HG03060 (cell line): Measurements from ENCODE around the gene P2RX1.

Experiments
- ATAC-seq: cut with Tn5 transposase; IDR thresholded peaks from one replicate; pipeline ENCODE4 v1.9.1; 2021; ENCODE audit warnings: low read depth, moderate number of reproducible peaks; ENCODE audit not compliant: unreplicated experiment

Gene P2RX1

DNA sequence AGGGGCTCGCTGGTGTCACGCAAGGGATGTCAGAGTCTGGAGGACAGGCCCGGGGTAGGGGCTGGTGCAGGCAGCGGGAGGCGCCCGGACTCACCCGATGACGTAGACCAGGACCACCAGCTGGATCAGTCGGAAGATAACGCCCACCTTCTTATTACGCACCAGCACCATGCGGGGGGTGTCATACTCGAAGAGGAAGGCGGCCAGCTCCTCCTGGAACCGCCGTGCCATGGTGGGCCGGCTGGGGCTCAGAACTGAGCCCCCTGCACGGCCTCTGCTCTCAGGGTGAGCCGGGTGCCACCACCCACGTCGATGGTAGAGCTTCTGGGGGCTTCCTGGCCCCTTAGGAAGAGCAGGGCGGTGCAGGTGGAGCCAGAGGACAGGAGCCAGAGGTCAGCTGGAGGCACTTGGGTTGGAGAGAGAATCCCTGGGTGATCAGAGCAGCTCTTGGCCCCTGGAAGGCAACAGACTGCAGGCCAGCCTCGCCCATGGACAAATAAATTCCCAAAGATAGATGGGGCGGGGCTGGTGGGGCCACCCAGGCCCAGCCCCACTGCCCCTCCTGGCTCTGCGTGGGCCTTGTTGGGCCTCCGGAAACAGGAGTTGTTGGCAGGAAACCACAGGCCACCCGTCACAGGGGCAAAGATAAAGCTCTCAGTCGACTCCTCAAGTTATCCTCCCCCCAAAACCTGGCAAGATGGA is at the start of gene P2RX1:
Gene P2RX1, minus strand, starts transcription at position 471 of the 702 bp plus-strand sequence. Its CDS starts 240 bp downstream, at position 231.
- no peak for ATAC-seq

DNA sequence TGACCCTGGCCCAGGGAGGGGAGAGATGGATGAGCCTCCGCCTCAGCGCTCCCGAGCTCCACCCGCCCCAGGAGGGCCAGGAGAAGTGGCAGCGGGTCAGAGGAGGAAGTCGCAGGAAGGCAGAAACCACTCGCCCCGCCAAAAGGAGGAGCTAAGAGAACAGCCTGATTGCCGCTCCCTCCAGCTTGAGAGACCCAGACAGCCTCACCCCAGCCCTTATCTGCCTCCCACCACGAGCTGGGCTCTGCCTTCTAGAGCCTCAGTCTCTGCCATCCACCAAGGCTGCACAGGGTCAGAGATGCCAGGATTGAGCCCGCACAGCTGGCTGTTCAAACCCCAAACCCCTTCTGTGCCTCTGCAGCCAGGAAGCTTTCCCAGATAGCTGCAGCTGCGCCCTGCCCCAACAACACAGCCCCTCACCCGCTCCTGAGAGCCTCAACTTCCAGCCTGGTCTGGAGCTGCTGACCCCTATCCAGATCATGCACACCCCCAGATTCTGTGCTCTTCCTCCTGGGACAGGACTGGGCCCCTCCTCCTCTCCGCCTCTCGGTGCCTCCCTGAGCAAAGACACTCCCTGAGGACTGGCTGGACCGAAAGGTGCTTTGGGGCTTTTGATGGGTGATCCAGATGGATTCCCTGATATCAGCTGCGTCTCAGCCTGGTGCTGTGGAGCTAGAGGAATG is 49.0 kb upstream of the P2RX1 start:
- ATAC-seq, result no peak

DNA sequence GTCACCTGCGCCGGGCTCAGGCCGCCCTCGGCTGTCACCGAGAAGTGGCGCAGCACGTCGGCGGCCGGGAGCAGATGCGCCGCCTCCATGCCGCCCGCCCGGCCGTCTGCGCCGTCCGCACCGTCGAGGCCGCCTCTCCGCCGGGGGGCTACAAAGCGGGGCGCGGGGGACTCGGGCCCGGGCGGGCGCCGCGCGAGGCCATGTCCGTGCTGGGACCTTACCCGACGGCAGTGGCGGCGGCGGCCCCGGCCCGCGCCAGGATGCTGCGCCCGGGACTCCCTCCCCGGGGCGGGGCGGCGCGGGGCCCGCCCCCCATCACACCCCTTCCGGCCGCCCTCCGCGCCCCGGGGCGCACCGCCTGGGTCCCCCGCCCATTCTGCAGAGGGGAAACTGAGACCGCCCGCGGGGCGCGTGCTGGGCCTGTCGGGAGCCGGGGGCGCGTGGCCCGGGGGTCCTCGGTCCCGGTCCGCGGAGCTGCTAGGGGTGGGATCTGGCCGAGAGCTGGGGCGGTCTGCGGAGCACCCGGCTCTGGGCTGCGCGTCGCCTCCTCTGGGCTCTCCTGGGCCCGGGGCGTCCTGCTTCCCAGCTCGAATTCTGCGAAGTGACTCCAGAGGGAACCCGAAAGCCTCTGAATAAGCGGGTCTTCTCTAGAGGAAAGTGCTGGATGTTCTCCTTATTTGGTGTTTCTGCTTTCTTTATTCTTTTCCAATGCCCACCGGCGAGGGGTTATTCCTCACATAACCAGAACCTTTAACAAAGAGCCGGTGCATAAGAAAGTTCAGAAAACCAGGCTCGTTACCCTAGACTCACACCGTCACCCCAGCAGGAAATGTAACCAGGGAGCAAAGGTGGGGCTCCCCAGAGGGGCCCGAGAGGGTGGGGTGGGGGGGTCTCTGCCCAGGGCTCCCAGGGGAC is 48.2 kb upstream of the P2RX1 start, which contains the start of gene ATP2A3:
Gene ATP2A3, minus strand, starts transcription at position 235 of the 915 bp plus-strand sequence. Its CDS starts 146 bp downstream, at position 89.
- no peak for ATAC-seq

- ATAC-seq, result no peak
These were observed 47.3 kb upstream of the P2RX1 start for GRCh38 chr17:3963237-3964201.

DNA sequence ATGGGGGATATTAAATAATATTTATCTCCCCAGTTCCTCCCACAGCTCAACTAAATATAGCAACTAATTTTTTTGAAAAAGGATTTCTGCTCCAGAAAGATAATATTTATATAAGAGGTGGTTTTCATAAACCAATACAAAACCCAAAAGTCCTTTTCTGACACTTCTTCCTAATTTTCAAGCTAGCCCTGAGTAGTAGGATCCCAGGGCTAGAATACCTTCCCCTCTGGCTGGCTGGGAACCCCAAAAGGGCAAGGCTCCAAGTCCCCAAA is 46.6 kb upstream of the P2RX1 start:
- ATAC-seq, result no peak

GRCh38 chr17:3962217-3962964 is 46.1 kb upstream of the P2RX1 start:
- ATAC-seq, result no peak

DNA sequence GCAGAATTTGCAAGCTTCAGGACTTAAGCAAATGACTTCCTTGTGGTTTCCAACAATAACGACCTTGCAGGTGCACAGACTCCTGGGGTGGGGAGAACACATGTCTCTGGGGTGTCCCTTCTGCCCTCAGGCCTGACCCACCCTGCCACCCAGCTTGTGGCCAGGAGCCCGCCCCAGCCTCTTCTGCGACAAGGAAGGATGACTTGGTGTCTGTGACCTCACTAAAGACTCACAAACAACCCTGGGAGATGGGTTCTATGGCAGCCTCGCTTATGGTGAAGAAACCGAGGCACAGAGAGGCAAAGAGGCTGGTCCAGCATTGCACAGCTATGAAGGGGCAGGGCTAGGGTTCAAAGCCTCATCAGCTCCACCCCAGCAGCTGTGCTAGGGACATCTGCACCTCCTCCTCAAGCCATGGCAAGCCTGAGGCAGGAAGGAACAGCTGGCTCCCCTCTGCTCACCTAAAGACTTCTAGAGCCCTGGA is 45.3 kb upstream of the P2RX1 start:
- ATAC-seq, result no peak

DNA sequence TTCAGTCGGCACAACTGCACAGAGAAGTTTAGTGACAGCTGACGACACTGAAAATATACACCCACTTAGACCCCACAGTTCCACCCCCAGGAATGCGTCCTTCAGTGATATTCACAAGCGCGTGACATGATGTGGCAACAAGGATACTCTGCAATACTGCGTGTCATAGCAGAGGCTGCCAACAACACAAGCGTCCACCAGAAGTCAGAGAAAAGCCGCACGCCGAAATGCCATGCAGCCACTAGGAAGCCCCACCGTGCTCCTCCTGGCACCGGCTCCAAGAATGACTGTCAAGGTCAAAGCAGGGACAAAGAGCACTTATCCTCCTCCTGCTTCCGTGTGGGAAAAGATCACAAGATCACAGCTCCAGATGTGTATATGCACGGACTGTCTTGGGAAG is 44.5 kb upstream of the P2RX1 start:
- no peak for ATAC-seq

DNA sequence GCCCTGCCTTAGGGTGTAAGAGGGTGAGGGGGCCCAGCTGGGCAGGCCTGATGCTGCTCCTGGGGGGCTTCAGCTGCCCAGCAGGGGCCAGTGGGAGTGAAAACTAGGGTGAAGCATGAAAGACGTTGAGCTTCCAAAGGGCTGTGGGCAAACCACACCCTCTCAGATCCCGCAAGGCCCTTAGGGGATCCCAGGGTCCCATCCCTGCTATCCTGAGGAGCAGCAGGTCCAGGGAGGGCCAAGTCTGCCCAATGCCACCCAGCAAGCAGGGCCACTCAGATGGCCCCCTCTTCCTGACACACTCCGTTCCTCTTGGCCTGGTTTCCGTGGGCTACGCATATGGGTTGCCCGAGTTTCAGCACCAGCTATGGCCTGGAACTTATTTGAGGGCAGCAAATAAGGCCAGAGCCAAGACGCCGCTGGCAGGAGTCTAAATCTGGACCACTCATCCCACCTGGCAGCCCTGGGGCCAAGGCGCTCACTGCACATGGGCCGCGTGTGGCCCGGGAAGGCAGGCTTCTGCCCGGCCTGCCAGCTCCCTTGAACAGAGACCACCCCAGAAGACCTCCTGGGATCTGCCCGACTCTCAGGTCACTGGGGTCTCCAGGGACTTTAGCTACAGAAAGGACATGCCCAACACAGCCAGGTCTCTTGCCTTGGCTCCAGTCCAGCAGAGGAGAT is 43.8 kb upstream of the P2RX1 start:
- ATAC-seq, result no peak

- no peak for ATAC-seq
These were observed 43.1 kb upstream of the P2RX1 start for GRCh38 chr17:3959295-3959899.

GRCh38 chr17:3957735-3958599 is 41.7 kb upstream of the P2RX1 start:
- no peak for ATAC-seq

DNA sequence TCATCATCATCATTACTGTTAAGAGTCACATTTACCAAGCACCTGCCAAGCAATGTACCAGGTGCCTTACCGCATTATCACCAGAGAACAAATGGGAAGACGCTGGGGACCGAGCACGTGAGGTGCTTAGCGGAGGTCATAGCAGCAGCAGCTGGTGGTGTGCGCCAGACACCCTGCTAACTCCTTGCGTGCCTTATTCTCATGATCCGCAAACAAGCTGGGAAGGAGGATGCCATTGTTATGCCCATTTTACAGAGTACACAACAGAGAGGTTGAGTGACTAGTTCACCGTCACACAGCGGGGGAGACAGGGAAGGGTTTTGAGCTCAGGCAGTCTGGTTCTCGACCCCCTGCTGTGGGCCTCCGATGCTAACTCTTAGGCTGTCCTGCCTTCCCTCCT is 40.7 kb upstream of the P2RX1 start:
- no peak for ATAC-seq

DNA sequence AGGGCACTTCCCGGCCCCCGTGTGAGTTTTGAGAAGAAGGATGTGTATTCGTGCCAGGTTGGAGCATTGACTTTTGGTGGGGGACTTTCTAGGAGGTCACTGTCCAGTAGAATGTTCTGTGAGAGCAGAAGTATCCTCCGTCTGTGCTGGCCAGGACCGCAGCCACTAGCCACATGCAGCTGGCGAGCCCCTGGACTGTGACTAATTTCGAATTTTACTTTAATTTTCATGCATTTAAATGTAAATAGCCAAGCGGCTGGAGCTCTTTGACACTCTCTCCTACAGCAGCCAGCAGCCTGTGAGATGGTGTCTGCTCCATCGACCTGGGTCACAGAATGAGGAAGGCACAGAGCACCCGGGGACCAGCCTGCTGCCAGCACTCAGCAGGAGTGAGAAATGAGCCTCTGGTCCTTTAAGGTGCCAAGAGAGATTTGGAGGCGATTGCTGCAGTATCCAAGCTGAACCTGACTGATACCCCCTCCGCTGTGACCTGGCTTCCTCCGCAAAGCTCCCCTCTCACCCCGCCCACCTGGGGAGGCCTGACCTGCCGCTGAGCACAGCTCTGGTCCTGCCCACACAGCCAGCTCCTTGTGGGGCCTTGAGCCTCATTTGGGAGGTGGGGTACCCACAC is 40.2 kb upstream of the P2RX1 start:
- ATAC-seq, result no peak

- ATAC-seq, result no peak
These were observed 39.4 kb upstream of the P2RX1 start for GRCh38 chr17:3955673-3955988.

GRCh38 chr17:3954976-3955672 is 38.9 kb upstream of the P2RX1 start:
- no peak for ATAC-seq

- no peak for ATAC-seq
These were observed 37.8 kb upstream of the P2RX1 start for GRCh38 chr17:3954086-3954485.

GRCh38 chr17:3953542-3953941 is 37.3 kb upstream of the P2RX1 start:
- no peak for ATAC-seq
